GM23338 (cell line): ENCODE results near the gene DCANP1. TPM values are rescaled to one million over a fixed set of nuclear protein-coding genes. Genes with fewer than 3 reads are reported as not detected.

Experiments used
- ATAC-seq: fragments of 200-7000 bp; cut with Tn5 transposase; 3 replicates; pipeline ENCODE4 v1.9.1; 2020
- DNase-seq: peaks from one replicate; pipeline ENCODE4 v3.0.0-alpha.2; 2015; ENCODE audit warnings: low spot score
- H2AFZ ChIP-seq: fragments of 200-600 bp; sonication (generic); 2 replicates; pipeline ENCODE4 v1.8.0; 2016; ENCODE audit warnings: antibody characterized with exemption, mild to moderate bottlenecking, moderate library complexity
- H3F3A ChIP-seq: fragments of 200-600 bp; sonication (generic); replicated peaks from 2 replicates; pipeline ENCODE4 v1.8.0; 2017; ENCODE audit warnings: antibody characterized with exemption, mixed run types, low read depth
- H3K27ac ChIP-seq: fragments of 200-600 bp; sonication (generic); 2 replicates; pipeline ENCODE4 v1.6.1; 2016; ENCODE audit warnings: low read depth
- H3K27me3 ChIP-seq: fragments of 200-600 bp; sonication (generic); 2 replicates; pipeline ENCODE4 v1.8.0; 2016; ENCODE audit warnings: mild to moderate bottlenecking, mixed run types, moderate library complexity; ENCODE audit not compliant: insufficient read depth
- H3K36me3 ChIP-seq: fragments of 200-600 bp; sonication (generic); 2 replicates; pipeline ENCODE4 v1.8.0; 2016; ENCODE audit warnings: mild to moderate bottlenecking; ENCODE audit not compliant: insufficient read depth
- H3K4me1 ChIP-seq: fragments of 200-600 bp; sonication (generic); 2 replicates; pipeline ENCODE4 v1.8.0; 2016; ENCODE audit warnings: mild to moderate bottlenecking, moderate library complexity; ENCODE audit not compliant: insufficient read depth
- H3K4me2 ChIP-seq: fragments of 200-600 bp; sonication (generic); 2 replicates; pipeline ENCODE4 v1.7.1; 2017; ENCODE audit warnings: mixed run types
- H3K4me3 ChIP-seq: fragments of 200-600 bp; sonication (generic); 2 replicates; pipeline ENCODE4 v1.6.1; 2016; ENCODE audit warnings: mixed run types
- H3K79me2 ChIP-seq: fragments of 200-600 bp; sonication (generic); replicated peaks from 2 replicates; pipeline ENCODE4 v1.8.0; 2017; ENCODE audit warnings: mild to moderate bottlenecking; ENCODE audit not compliant: insufficient read depth
- H3K9me2 ChIP-seq: fragments of 200-600 bp; sonication (generic); 2 replicates; pipeline ENCODE4 v1.8.0; 2017; ENCODE audit not compliant: insufficient read depth
- H4K20me1 ChIP-seq: fragments of 200-600 bp; sonication (generic); replicated peaks from 2 replicates; pipeline ENCODE4 v1.8.0; 2017; ENCODE audit warnings: mild to moderate bottlenecking; ENCODE audit not compliant: insufficient read depth
- H3K27ac Mint-ChIP-seq: 2 replicates; pipeline ENCODE4 v1.8.0; 2020; ENCODE audit warnings: inconsistent platforms, mild to moderate bottlenecking, moderate library complexity, mixed read lengths
- H3K27me3 Mint-ChIP-seq: 3 replicates; pipeline ENCODE4 v1.8.0; 2022; ENCODE audit warnings: low read depth, mild to moderate bottlenecking, moderate library complexity, mixed read lengths, inconsistent platforms; ENCODE audit not compliant: insufficient read depth, poor library complexity
- H3K36me3 Mint-ChIP-seq: 3 replicates; pipeline ENCODE4 v1.8.0; 2021; ENCODE audit warnings: low read depth, mild to moderate bottlenecking, inconsistent platforms, moderate library complexity, mixed read lengths
- H3K4me1 Mint-ChIP-seq: 3 replicates; pipeline ENCODE4 v1.8.0; 2020; ENCODE audit warnings: mild to moderate bottlenecking, inconsistent platforms, mixed read lengths
- H3K4me3 Mint-ChIP-seq: 3 replicates; pipeline ENCODE4 v1.8.0; 2021; ENCODE audit warnings: moderate library complexity, mild to moderate bottlenecking, inconsistent platforms, mixed read lengths
- H3K9me3 Mint-ChIP-seq: 3 replicates; pipeline ENCODE4 v1.8.0; 2020; ENCODE audit warnings: moderate library complexity, mild to moderate bottlenecking, inconsistent platforms, mixed read lengths
- EZH2 ChIP-seq: fragments of 200-600 bp; sonication (generic); IDR thresholded peaks from one replicate; pipeline ENCODE4 v1.8.0; 2017; ENCODE audit warnings: antibody characterized with exemption, mild to moderate bottlenecking, low read depth; ENCODE audit not compliant: unreplicated experiment
- EZH2phosphoT487 ChIP-seq: fragments of 200-600 bp; sonication (generic); IDR thresholded peaks from one replicate; pipeline ENCODE4 v1.8.1; 2018; ENCODE audit warnings: antibody characterized with exemption; ENCODE audit not compliant: unreplicated experiment
- NANOG ChIP-seq: IDR thresholded peaks from 2 replicates; pipeline ENCODE4 v1.6.1; 2016; ENCODE audit warnings: antibody characterized with exemption, borderline replicate concordance
- POLR2AphosphoS5 ChIP-seq: IDR thresholded peaks from 2 replicates; pipeline ENCODE4 v1.6.1; 2016; ENCODE audit warnings: antibody characterized with exemption, low read depth
- ZNF462 ChIP-seq: fragments of 250-450 bp; sonication (Bioruptor Pico); IDR thresholded peaks from 2 replicates; pipeline ENCODE4 v1.5.0; 2020; ENCODE audit warnings: mild to moderate bottlenecking, moderate library complexity
- polyA plus RNA-seq: library from polyadenylated mRNA; unstranded; fragments of >200 nt; fragmentation: Nextera tagmentation; extraction: Ambion mirVana; gene quantifications from 2 replicates; pipeline ENCODE4 v1.2.1, GENCODE V29; 2016
- total RNA-seq: library from RNA; depleted of rRNA; stranded (reverse); fragments of >200 nt; shearing (Covaris generic); gene quantifications from 2 replicates; pipeline ENCODE4 v1.2.3, GENCODE V29; 2014

The DCANP1 gene
- total and polyA plus RNA-seq, 2 experiments from 2014 or later = not detected

GRCh38 chr5:135448791-135449507 lies 1.8 kb upstream of the DCANP1 start:
- no peak overlapping the region for H3K27ac Mint-ChIP-seq
- Histone ChIP-seq H3K79me2 (no peaks in the 10 kb centered on the region), H3K4me3 (no peak overlapping the region), H3K9me2 (no peaks in the 10 kb centered on the region), H4K20me1 (no peaks in the 10 kb centered on the region), H3K4me1 (no peaks in the 10 kb centered on the region), H3K27me3 (no peaks in the 10 kb centered on the region), H3F3A (no peaks in the 10 kb centered on the region), H3K27ac (no peak overlapping the region), H2AFZ (no peak overlapping the region), H3K36me3 (no peaks in the 10 kb centered on the region), H3K4me2 (no peak overlapping the region)
- no peak overlapping the region for H3K4me3 Mint-ChIP-seq
- peaks cover 10% of the 10 kb centered on the region; the same call in 2 of the 3 replicates for H3K4me1 Mint-ChIP-seq
- H3K27me3 Mint-ChIP-seq = peaks cover 8% of the 10 kb centered on the region
- DNase-seq (no peak), ATAC-seq (no peak)
- 0 out of 3 replicates have a peak, but pooled peaks cover 3% of the 10 kb centered on the region for H3K9me3 Mint-ChIP-seq
- H3K36me3 Mint-ChIP-seq = no peaks in the 10 kb centered on the region
- TF ChIP-seq EZH2phosphoT487 (no peak), NANOG (no peak), EZH2 (no peak), POLR2AphosphoS5 (no peak), ZNF462 (CRISPR knock-in tag) (no peak)
